OCI-LY3 (cell line): ENCODE data around the gene MSI2.

ENCODE experiments used
- H2AFZ ChIP-seq: fragments of 200-600, 300-600 bp; shearing (Covaris generic); 2 replicates; pipeline ENCODE4 v1.6.0; 2014; ENCODE audit warnings: antibody characterized with exemption, low read depth, low read length
- H3K27ac ChIP-seq: fragments of 200-600, 300-600 bp; sonication (generic); 2 replicates; pipeline ENCODE4 v1.5.1; 2014; ENCODE audit warnings: mild to moderate bottlenecking, low read length, moderate library complexity, mixed read lengths
- H3K27me3 ChIP-seq: fragments of 200-600, 300-600 bp; sonication (generic); 2 replicates; pipeline ENCODE4 v1.6.1; 2014; ENCODE audit warnings: low read depth, low read length, mixed read lengths
- H3K36me3 ChIP-seq: fragments of 200-600, 300-600 bp; sonication (generic); replicated peaks from 2 replicates; pipeline ENCODE3; 2014; ENCODE audit warnings: low read depth, low read length, mixed read lengths
- H3K4me1 ChIP-seq: fragments of 300-600, 200-600 bp; sonication (generic); 2 replicates; pipeline ENCODE4 v1.6.1; 2014; ENCODE audit warnings: low read length, mixed read lengths
- H3K4me2 ChIP-seq: fragments of 200-600, 300-600 bp; sonication (generic); 2 replicates; pipeline ENCODE4 v1.6.1; 2014; ENCODE audit warnings: low read length, mixed read lengths
- H3K4me3 ChIP-seq: fragments of 300-600, 200-600 bp; sonication (generic); 2 replicates; pipeline ENCODE4 v1.5.1; 2014; ENCODE audit warnings: antibody characterized with exemption, mild to moderate bottlenecking, low read length, moderate library complexity
- H3K79me2 ChIP-seq: fragments of 300-600, 200-600 bp; shearing (Covaris generic); 2 replicates; pipeline ENCODE4 v1.6.1; 2014; ENCODE audit warnings: mild to moderate bottlenecking, low read length, mixed read lengths
- H3K9ac ChIP-seq: fragments of 300-600, 200-600 bp; shearing (Covaris generic); 2 replicates; pipeline ENCODE4 v1.6.0; 2014; ENCODE audit warnings: mild to moderate bottlenecking, low read length, moderate library complexity
- H3K9me3 ChIP-seq: fragments of 200-600, 300-600 bp; shearing (Covaris generic); 2 replicates; pipeline ENCODE4 v1.6.1; 2014; ENCODE audit warnings: low read length, mixed read lengths; ENCODE audit not compliant: insufficient read depth
- H4K20me1 ChIP-seq: fragments of 200-600, 300-600 bp; sonication (generic); 2 replicates; pipeline ENCODE4 v1.6.1; 2016; ENCODE audit warnings: low read length, mixed read lengths; ENCODE audit not compliant: insufficient read depth
- CTCF ChIP-seq: fragments of 200-600, 300-600 bp; sonication (generic); IDR thresholded peaks from 2 replicates; pipeline ENCODE4 v1.5.1; 2014; ENCODE audit warnings: antibody characterized with exemption, low read length, low read depth
- EZH2phosphoT487 ChIP-seq: fragments of 200-600 bp; shearing (Covaris generic); IDR thresholded peaks from 2 replicates; pipeline ENCODE4 v1.6.1; 2018; ENCODE audit warnings: antibody characterized with exemption, mixed run types, low read depth

The MSI2 gene

GRCh38 chr17:57522042-57523005 lies 266.0 kb downstream of the MSI2 start:
- H3K79me2 ChIP-seq = peaks cover 18% of the 10 kb centered on the region
- no peak overlapping the region for H3K4me2 ChIP-seq
- no peaks in the 10 kb centered on the region for H3K36me3 ChIP-seq
- H3K27me3 ChIP-seq = no peaks in the 10 kb centered on the region
- peaks cover 45% of the 10 kb centered on the region for H3K4me1 ChIP-seq
- no peak overlapping the region for H2AFZ ChIP-seq
- no peak overlapping the region for H3K9ac ChIP-seq
- H3K9me3 ChIP-seq = peaks cover 12% of the 10 kb centered on the region; the same call in 1 of the 2 replicates
- H3K4me3 ChIP-seq = no peak overlapping the region
- H4K20me1 ChIP-seq = no peaks in the 10 kb centered on the region
- TF ChIP-seq CTCF = no peak
- H3K27ac ChIP-seq = no peak overlapping the region

DNA sequence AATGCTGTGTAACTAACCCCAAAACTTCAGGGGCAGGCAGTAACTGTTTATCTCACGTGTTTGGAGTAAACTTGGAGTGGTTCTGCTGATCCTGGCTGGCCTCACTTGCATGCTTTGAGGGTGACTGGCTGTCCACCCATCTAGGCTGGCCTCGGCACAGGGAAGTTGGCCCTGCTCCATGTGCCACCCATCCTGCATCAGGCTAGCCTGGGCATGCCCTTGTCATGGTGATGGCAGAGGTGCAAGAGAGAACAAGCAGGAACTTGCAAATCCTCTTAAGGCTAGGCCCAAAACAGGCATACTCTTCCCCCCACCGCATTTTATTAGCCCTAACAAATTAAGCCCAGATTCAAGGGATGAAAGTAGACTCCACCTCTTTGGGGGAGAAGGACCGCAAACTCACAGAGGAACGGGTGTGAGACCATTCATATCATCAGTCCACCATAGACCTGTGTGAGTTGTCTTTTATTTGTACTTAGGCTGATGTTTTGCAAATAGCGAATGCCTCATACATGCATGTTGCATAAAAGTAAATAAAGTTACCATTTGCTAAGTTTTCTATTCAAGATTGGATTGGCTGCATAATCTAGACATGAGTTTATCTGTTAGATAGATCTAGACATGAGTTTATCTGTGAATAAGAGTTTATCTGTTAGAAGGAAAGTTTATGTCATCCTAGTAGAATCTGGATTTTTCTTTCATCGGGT lies 267.8 kb downstream of the MSI2 start:
- Histone ChIP-seq H3K4me1 (peaks cover 59% of the 10 kb centered on the region), H3K79me2 (peaks cover 26% of the 10 kb centered on the region), H3K9me3 (peaks cover 12% of the 10 kb centered on the region; the same call in 1 of the 2 replicates), H3K27me3 (no peaks in the 10 kb centered on the region), H3K27ac (peak overlapping the region; percentile 93), H2AFZ (no peak overlapping the region), H3K4me3 (no peak overlapping the region), H3K36me3 (no peaks in the 10 kb centered on the region), H3K9ac (no peak overlapping the region), H4K20me1 (no peaks in the 10 kb centered on the region), H3K4me2 (no peak overlapping the region)
- TF ChIP-seq EZH2phosphoT487 (no peak), CTCF (no peak)

- peak overlapping the region; percentile 99 for H3K4me2 ChIP-seq
- H4K20me1 ChIP-seq = no peaks in the 10 kb centered on the region
- no peak overlapping the region for H3K4me3 ChIP-seq
- no peak overlapping the region for H2AFZ ChIP-seq
- H3K36me3 ChIP-seq = peaks cover 5% of the 10 kb centered on the region
- peak overlapping the region; percentile 76; the same call in 1 of the 2 replicates for H3K9ac ChIP-seq
- no peaks in the 10 kb centered on the region for H3K27me3 ChIP-seq
- no peak for TF ChIP-seq CTCF
- peaks cover 26% of the 10 kb centered on the region for H3K79me2 ChIP-seq
- peaks cover 59% of the 10 kb centered on the region for H3K4me1 ChIP-seq
- H3K9me3 ChIP-seq = peaks cover 12% of the 10 kb centered on the region; the same call in 1 of the 2 replicates
- H3K27ac ChIP-seq = peak overlapping the region; percentile 93
Observed at GRCh38 chr17:57524839-57525568, 268.7 kb downstream of the MSI2 start.
